ENCODE measurements around the gene DNAJC16. TPM values are rescaled to one million over a fixed set of nuclear protein-coding genes. Genes with fewer than 3 reads are reported as not detected.

The DNAJC16 gene
- total and polyA plus RNA-seq, 9 of the 15 experiments (the other 6 are each of a cell fraction or from before 2014, with no cell fraction given) = 6.9 to 16.8 (median 12.8) TPM

DNA sequence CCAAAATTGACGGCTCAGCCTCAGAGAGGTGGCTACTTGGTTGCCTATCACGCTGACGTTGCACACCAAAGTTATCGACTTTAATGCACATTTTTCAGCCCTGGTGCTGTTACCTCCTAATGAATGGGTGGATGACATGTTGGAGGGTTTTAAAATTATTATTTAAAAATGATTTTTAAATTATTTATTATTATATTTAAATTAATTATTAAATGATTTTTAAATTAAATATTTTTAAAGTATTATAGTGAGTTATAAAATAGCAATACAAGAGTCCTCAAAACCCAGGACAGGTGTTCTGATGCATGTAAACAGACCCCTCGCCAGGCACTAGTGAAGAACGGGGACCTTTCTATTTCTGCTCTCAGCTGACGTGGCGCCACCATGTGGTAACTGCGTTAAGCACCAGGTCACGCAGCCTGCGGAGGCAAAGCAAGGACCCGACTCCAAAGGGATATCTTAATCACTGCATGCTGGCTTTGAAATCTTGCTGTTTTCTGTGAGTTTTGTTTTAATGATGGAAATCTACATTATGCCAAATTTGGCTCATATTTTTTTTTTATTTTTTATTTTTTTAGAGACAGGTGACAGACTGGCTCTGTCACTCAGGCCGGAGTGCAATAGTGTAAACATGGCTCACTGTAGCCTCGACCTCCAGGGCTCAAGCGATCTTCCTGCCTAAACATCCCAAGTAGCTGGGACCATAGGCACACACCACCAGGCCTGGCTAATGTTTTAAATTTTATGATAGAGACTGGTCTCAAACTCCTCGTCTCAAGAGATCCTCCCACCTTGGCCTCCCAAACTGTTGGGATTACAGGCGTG, 25.2 kb upstream of the DNAJC16 start (continued):
- TF ChIP-seq MBD2 (IDR thresholded peaks at IDR 0.05; ENCODE audit: borderline replicate concordance, low read depth) (no peak), TCFL5 (CRISPR knock-in tag; conservative IDR thresholded peaks at IDR 0.05) (no peak), ZBTB7A (IDR thresholded peaks at IDR 0.05; ENCODE audit: borderline replicate concordance, control insufficient read depth, low read depth, low read length) (no peak), PPARD (CRISPR knock-in tag; IDR thresholded peaks at IDR 0.05) (no peak), XRCC5 (IDR thresholded peaks at IDR 0.05; ENCODE audit: low read depth, low read length) (0 out of 2 replicates have a peak, but pooled peaks have one; percentile 51), RNF2 (IDR thresholded peaks at IDR 0.05) (no peak), ARID1B (IDR thresholded peaks at IDR 0.05) (0 out of 2 replicates have a peak, but pooled peaks have one; percentile 20), NFYB (IDR thresholded peaks at IDR 0.05; ENCODE audit: extremely low read depth, insufficient read length) (no peak), SIN3A (IDR thresholded peaks at IDR 0.05; ENCODE audit: borderline replicate concordance in 2 of 2, control insufficient read depth in 1 of 2, low read depth in 2 of 2, low read length in 2 of 2) (no peak), MYBL2 (IDR thresholded peaks at IDR 0.05; ENCODE audit: low read depth) (no peak), MYBL2 (CRISPR knock-in tag; IDR thresholded peaks at IDR 0.05; ENCODE audit: borderline replicate concordance) (no peak), ZNF121 (CRISPR knock-in tag; conservative IDR thresholded peaks at IDR 0.05) (no peak), ZNF146 (CRISPR knock-in tag; IDR thresholded peaks at IDR 0.05; ENCODE audit: unreplicated experiment) (no peak), ZNF184 (CRISPR knock-in tag; IDR thresholded peaks at IDR 0.05) (peak; percentile 96), HEY1 (CRISPR knock-in tag; IDR thresholded peaks at IDR 0.05; ENCODE audit: borderline replicate concordance) (no peak), HNRNPLL (IDR thresholded peaks at IDR 0.05; ENCODE audit: low read depth, low read length, poor library complexity, severe bottlenecking) (peak; percentile 66), FOXJ2 (tag; IDR thresholded peaks at IDR 0.05) (no peak), ZEB2 (IDR thresholded peaks at IDR 0.05) (no peak), SRSF1 (IDR thresholded peaks at IDR 0.05; ENCODE audit: low read depth, low read length) (no peak)
- TF ChIP-seq, protein P1, sequence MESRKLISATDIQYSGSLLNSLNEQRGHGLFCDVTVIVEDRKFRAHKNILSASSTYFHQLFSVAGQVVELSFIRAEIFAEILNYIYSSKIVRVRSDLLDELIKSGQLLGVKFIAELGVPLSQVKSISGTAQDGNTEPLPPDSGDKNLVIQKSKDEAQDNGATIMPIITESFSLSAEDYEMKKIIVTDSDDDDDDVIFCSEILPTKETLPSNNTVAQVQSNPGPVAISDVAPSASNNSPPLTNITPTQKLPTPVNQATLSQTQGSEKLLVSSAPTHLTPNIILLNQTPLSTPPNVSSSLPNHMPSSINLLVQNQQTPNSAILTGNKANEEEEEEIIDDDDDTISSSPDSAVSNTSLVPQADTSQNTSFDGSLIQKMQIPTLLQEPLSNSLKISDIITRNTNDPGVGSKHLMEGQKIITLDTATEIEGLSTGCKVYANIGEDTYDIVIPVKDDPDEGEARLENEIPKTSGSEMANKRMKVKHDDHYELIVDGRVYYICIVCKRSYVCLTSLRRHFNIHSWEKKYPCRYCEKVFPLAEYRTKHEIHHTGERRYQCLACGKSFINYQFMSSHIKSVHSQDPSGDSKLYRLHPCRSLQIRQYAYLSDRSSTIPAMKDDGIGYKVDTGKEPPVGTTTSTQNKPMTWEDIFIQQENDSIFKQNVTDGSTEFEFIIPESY (CRISPR knock-in tag; IDR thresholded peaks at IDR 0.05) = no peak
- TF ChIP-seq, protein P2, sequence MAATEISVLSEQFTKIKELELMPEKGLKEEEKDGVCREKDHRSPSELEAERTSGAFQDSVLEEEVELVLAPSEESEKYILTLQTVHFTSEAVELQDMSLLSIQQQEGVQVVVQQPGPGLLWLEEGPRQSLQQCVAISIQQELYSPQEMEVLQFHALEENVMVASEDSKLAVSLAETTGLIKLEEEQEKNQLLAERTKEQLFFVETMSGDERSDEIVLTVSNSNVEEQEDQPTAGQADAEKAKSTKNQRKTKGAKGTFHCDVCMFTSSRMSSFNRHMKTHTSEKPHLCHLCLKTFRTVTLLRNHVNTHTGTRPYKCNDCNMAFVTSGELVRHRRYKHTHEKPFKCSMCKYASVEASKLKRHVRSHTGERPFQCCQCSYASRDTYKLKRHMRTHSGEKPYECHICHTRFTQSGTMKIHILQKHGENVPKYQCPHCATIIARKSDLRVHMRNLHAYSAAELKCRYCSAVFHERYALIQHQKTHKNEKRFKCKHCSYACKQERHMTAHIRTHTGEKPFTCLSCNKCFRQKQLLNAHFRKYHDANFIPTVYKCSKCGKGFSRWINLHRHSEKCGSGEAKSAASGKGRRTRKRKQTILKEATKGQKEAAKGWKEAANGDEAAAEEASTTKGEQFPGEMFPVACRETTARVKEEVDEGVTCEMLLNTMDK (IDR thresholded peaks at IDR 0.05; ENCODE audit: borderline replicate concordance, insufficient read depth, low read depth, low read length, poor library complexity, severe bottlenecking) = peak; percentile 78
- TF ChIP-seq, protein P3, sequence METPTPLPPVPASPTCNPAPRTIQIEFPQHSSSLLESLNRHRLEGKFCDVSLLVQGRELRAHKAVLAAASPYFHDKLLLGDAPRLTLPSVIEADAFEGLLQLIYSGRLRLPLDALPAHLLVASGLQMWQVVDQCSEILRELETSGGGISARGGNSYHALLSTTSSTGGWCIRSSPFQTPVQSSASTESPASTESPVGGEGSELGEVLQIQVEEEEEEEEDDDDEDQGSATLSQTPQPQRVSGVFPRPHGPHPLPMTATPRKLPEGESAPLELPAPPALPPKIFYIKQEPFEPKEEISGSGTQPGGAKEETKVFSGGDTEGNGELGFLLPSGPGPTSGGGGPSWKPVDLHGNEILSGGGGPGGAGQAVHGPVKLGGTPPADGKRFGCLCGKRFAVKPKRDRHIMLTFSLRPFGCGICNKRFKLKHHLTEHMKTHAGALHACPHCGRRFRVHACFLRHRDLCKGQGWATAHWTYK (CRISPR knock-in tag; IDR thresholded peaks at IDR 0.05) = no peak
- TF ChIP-seq, protein P4, sequence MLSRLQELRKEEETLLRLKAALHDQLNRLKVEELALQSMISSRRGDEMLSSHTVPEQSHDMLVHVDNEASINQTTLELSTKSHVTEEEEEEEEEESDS (CRISPR knock-in tag; IDR thresholded peaks at IDR 0.05) = no peak

Data from K562 (cell line).